Measurements from ENCODE around the gene RGS3.

DNA sequence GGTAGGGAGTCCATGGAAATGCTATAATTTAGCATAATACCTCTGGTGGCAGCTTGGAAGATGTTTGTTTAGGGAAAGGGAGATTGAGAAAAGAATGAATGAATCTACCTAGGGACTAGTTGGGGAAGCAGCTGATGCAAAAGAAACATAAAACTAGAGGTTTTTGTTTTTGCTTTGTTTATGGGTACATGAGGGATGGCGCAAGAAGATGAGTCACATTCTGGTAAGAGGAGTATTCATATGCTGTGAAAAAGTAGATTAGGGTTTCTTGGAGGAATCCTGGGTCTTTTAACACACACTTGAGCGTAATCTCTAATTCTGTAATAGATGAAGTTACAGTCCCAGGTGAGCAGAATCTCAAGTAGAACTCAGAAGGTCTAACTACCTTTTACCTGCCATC lies 35.9 kb upstream of the RGS3 start:
- TF ChIP-seq, protein P1, sequence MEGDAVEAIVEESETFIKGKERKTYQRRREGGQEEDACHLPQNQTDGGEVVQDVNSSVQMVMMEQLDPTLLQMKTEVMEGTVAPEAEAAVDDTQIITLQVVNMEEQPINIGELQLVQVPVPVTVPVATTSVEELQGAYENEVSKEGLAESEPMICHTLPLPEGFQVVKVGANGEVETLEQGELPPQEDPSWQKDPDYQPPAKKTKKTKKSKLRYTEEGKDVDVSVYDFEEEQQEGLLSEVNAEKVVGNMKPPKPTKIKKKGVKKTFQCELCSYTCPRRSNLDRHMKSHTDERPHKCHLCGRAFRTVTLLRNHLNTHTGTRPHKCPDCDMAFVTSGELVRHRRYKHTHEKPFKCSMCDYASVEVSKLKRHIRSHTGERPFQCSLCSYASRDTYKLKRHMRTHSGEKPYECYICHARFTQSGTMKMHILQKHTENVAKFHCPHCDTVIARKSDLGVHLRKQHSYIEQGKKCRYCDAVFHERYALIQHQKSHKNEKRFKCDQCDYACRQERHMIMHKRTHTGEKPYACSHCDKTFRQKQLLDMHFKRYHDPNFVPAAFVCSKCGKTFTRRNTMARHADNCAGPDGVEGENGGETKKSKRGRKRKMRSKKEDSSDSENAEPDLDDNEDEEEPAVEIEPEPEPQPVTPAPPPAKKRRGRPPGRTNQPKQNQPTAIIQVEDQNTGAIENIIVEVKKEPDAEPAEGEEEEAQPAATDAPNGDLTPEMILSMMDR (IDR thresholded peaks at IDR 0.05): no peak
- TF ChIP-seq EP300 (IDR thresholded peaks at IDR 0.05): no peak
- TF ChIP-seq POLR2AphosphoS5 (IDR thresholded peaks at IDR 0.05): no peak

All from sigmoid colon (tissue), 4 donors.